Nephron progenitor cell (in vitro differentiated cells): Measurements from ENCODE around the gene NUMA1.

Experiments
- DNase-seq: peaks from one replicate; pipeline ENCODE4 v3.0.0; 2021
- H3K27ac Mint-ChIP-seq: 2 replicates; pipeline ENCODE4 v1.8.0; 2021; ENCODE audit warnings: mild to moderate bottlenecking, moderate library complexity, mixed read lengths
- H3K27me3 Mint-ChIP-seq: 2 replicates; pipeline ENCODE4 v1.8.0; 2021; ENCODE audit warnings: mild to moderate bottlenecking, low read depth, mixed read lengths; ENCODE audit not compliant: poor library complexity
- H3K36me3 Mint-ChIP-seq: 2 replicates; pipeline ENCODE4 v1.8.0; 2021; ENCODE audit warnings: low read depth, mixed read lengths
- H3K4me1 Mint-ChIP-seq: 2 replicates; pipeline ENCODE4 v1.8.0; 2021; ENCODE audit warnings: mixed read lengths
- H3K4me3 Mint-ChIP-seq: 2 replicates; pipeline ENCODE4 v1.8.0; 2021; ENCODE audit warnings: mild to moderate bottlenecking, moderate library complexity, mixed read lengths
- H3K9me3 Mint-ChIP-seq: 2 replicates; pipeline ENCODE4 v1.8.0; 2021; ENCODE audit warnings: mild to moderate bottlenecking, moderate library complexity, mixed read lengths
- CTCF ChIP-seq: fragments of 200-600 bp; sonication (generic); IDR thresholded peaks from 2 replicates; pipeline ENCODE4 v1.5.0; 2021; ENCODE audit warnings: antibody characterized with exemption

The NUMA1 gene

GRCh38 chr11:71987521-71987920, 92.8 kb downstream of the NUMA1 start:
- H3K4me3 Mint-ChIP-seq: no peak overlapping the region
- H3K9me3 Mint-ChIP-seq: no peaks in the 10 kb centered on the region
- no peak overlapping the region for H3K27ac Mint-ChIP-seq
- no peak for TF ChIP-seq CTCF
- peaks cover 53% of the 10 kb centered on the region for H3K36me3 Mint-ChIP-seq
- no peaks in the 10 kb centered on the region for H3K27me3 Mint-ChIP-seq
- H3K4me1 Mint-ChIP-seq: no peaks in the 10 kb centered on the region
- DNase-seq: no peak

GRCh38 chr11:71986131-71986530, 94.2 kb downstream of the NUMA1 start:
- no peak for DNase-seq
- Mint-ChIP-seq H3K27me3 (no peaks in the 10 kb centered on the region), H3K4me3 (no peak overlapping the region), H3K36me3 (peaks cover 56% of the 10 kb centered on the region), H3K4me1 (no peaks in the 10 kb centered on the region), H3K27ac (peak overlapping the region; percentile 26), H3K9me3 (no peaks in the 10 kb centered on the region)
- no peak for TF ChIP-seq CTCF

GRCh38 chr11:71979602-71980001, 100.7 kb downstream of the NUMA1 start:
- no peaks in the 10 kb centered on the region for H3K4me1 Mint-ChIP-seq
- H3K4me3 Mint-ChIP-seq: no peak overlapping the region
- H3K27me3 Mint-ChIP-seq: no peaks in the 10 kb centered on the region
- no peak for DNase-seq
- TF ChIP-seq CTCF: no peak
- H3K27ac Mint-ChIP-seq: no peak overlapping the region
- H3K9me3 Mint-ChIP-seq: peaks cover 4% of the 10 kb centered on the region
- H3K36me3 Mint-ChIP-seq: peaks cover 69% of the 10 kb centered on the region

GRCh38 chr11:71979094-71979493, 101.2 kb downstream of the NUMA1 start:
- H3K36me3 Mint-ChIP-seq: peaks cover 73% of the 10 kb centered on the region
- no peak for TF ChIP-seq CTCF
- H3K27me3 Mint-ChIP-seq: no peaks in the 10 kb centered on the region
- peaks cover 4% of the 10 kb centered on the region for H3K9me3 Mint-ChIP-seq
- no peaks in the 10 kb centered on the region for H3K4me1 Mint-ChIP-seq
- no peak for DNase-seq
- H3K27ac Mint-ChIP-seq: no peak overlapping the region
- no peak overlapping the region for H3K4me3 Mint-ChIP-seq

- H3K4me3 Mint-ChIP-seq: no peak overlapping the region
- peaks cover 4% of the 10 kb centered on the region for H3K9me3 Mint-ChIP-seq
- no peaks in the 10 kb centered on the region for H3K27me3 Mint-ChIP-seq
- peak overlapping the region; percentile 82 for H3K27ac Mint-ChIP-seq
- H3K4me1 Mint-ChIP-seq: no peaks in the 10 kb centered on the region
- TF ChIP-seq CTCF: peak; percentile 54
- DNase-seq: peak; percentile 36
- peaks cover 62% of the 10 kb centered on the region for H3K36me3 Mint-ChIP-seq
These were observed 102.5 kb downstream of the NUMA1 start for GRCh38 chr11:71977743-71978418.

- H3K36me3 Mint-ChIP-seq: peaks cover 64% of the 10 kb centered on the region
- no peak for TF ChIP-seq CTCF
- no peaks in the 10 kb centered on the region for H3K27me3 Mint-ChIP-seq
- H3K4me3 Mint-ChIP-seq: no peak overlapping the region
- peaks cover 4% of the 10 kb centered on the region for H3K9me3 Mint-ChIP-seq
- no peaks in the 10 kb centered on the region for H3K4me1 Mint-ChIP-seq
- no peak for DNase-seq
- peak overlapping the region; percentile 36 for H3K27ac Mint-ChIP-seq
These were observed 103.3 kb downstream of the NUMA1 start for GRCh38 chr11:71977090-71977489.
